T-cell (primary cell): ENCODE data around the gene LYPD4. TPM values are rescaled to one million over a fixed set of nuclear protein-coding genes. Genes with fewer than 3 reads are reported as not detected.

Experiments
- ATAC-seq, 4 experiments: fragments of 200-7000 bp in 3 of 4; fragments of 150-1000 bp in 1 of 4; cut with Tn5 transposase; replicated peaks in 1 of 4; 1 replicate in 3 of 4; 2 replicates in 1 of 4; pipeline ENCODE4 v1.10.0; 2021; ENCODE audit warnings: moderate library complexity in 3 of 4, mild to moderate bottlenecking in 2 of 4, moderate number of reproducible peaks in 1 of 4
- CTCF ChIA-PET, 2 donors: fragments of 300-600 bp; sonication (Branson Sonifier 250); formaldehyde crosslinking; loops; one replicate each; lab custom pipeline; 2022; ENCODE audit warnings: antibody characterized with exemption in 2 of 2; lab: Charles Lee
- POLR2A ChIA-PET, 2 donors: fragments of 300-600 bp; sonication (Branson Sonifier 250); formaldehyde crosslinking; loops; one replicate each; lab custom pipeline; 2022; ENCODE audit warnings: antibody characterized with exemption in 2 of 2; lab: Charles Lee
- DNase-seq, 35 experiments: peaks; one replicate each; pipeline versions ENCODE4 v3.0.0 to v3.0.0-alpha.2; 2013 to 2023
- H3K27ac ChIP-seq: one replicate; pipeline ENCODE4 v1.5.1; 2013; ENCODE audit warnings: low read length
- H3K27me3 ChIP-seq, 2 experiments: replicated peaks in 1 of 2; 1 replicate in 1 of 2; 2 replicates in 1 of 2; pipeline versions ENCODE4 v1.6.1 to v1.7.0; 2013; ENCODE audit warnings: low read length in 1 of 2, mixed read lengths in 1 of 2; ENCODE audit not compliant: control insufficient read depth in 2 of 2, insufficient read depth in 2 of 2; ENCODE audit errors: extremely low read depth in 1 of 2
- H3K36me3 ChIP-seq, 2 donors: 1 replicate in 1 of 2; 2 replicates in 1 of 2; pipeline versions ENCODE4 v1.6.1 to v1.7.0; 2013; ENCODE audit warnings: low read length in 1 of 2; ENCODE audit not compliant: control insufficient read depth in 2 of 2, insufficient read depth in 1 of 2; ENCODE audit errors: extremely low read depth in 1 of 2
- H3K4me1 ChIP-seq, 2 experiments: 1 replicate in 1 of 2; 2 replicates in 1 of 2; pipeline versions ENCODE4 v1.6.1 to v1.7.0; 2013; ENCODE audit warnings: low read length in 2 of 2, mixed read lengths in 1 of 2; ENCODE audit not compliant: insufficient read depth in 2 of 2, control insufficient read depth in 1 of 2; ENCODE audit errors: extremely low read depth in 1 of 2
- H3K4me3 ChIP-seq, 2 donors: 1 replicate in 1 of 2; 2 replicates in 1 of 2; pipeline versions ENCODE4 v1.5.1 to v1.7.0; 2013; ENCODE audit warnings: mild to moderate bottlenecking in 2 of 2, low read length in 1 of 2, moderate library complexity in 1 of 2; ENCODE audit not compliant: control insufficient read depth in 1 of 2; ENCODE audit errors: extremely low read depth in 1 of 2
- H3K9me3 ChIP-seq: 2 replicates; pipeline ENCODE4 v1.7.0; 2013
- H3K27ac Mint-ChIP-seq, 2 donors: one replicate each; pipeline ENCODE4 v1.8.0; 2020 to 2021; ENCODE audit warnings: mild to moderate bottlenecking in 2 of 2, mixed read lengths in 2 of 2
- H3K27me3 Mint-ChIP-seq, 2 donors: one replicate each; pipeline ENCODE4 v1.8.0; 2021 to 2022; ENCODE audit warnings: mixed read lengths in 2 of 2
- H3K36me3 Mint-ChIP-seq: one replicate; pipeline ENCODE4 v1.8.0; 2021; ENCODE audit warnings: mixed read lengths
- H3K4me1 Mint-ChIP-seq, 3 donors: one replicate each; pipeline ENCODE4 v1.8.0; 2020 to 2022; ENCODE audit warnings: mixed read lengths in 3 of 3, mild to moderate bottlenecking in 1 of 3
- H3K4me3 Mint-ChIP-seq, 3 donors: one replicate each; pipeline ENCODE4 v1.8.0; 2020 to 2022; ENCODE audit warnings: mild to moderate bottlenecking in 3 of 3, mixed read lengths in 3 of 3, moderate library complexity in 3 of 3
- H3K9me3 Mint-ChIP-seq, 3 donors: one replicate each; pipeline ENCODE4 v1.8.0; 2020 to 2022; ENCODE audit warnings: mixed read lengths in 3 of 3
- WGBS: methylation state at CpG from one replicate; pipeline ENCODE4 v1.1.5; 2013; ENCODE audit warnings: missing lambda C conversion rate; ENCODE audit not compliant: insufficient coverage; 5-methylcytosine and 5-hydroxymethylcytosine counted together
- total RNA-seq, 35 experiments: library from RNA in 6 of 35; stranded (reverse) in 6 of 35; fragments of 120-200 nt in 1 of 35; gene quantifications; one replicate each; pipeline versions ENCODE4 v1.2.1 to v1.2.4 and lab custom pipeline; 2013 to 2026

LYPD4 gene
- total RNA-seq, 5 donors from 2014 or later (not counting 1 experiment from before 2014, with no cell fraction given): not detected

GRCh38 chr19:41811981-41812380 lies 32.5 kb downstream of the LYPD4 start:
- no peaks in the 10 kb centered on the region for H3K4me1 ChIP-seq
- WGBS: 60% methylated on average over 1 of the region's 3 CpGs
- H3K36me3 Mint-ChIP-seq: no peaks in the 10 kb centered on the region
- DNase-seq (no peak), ATAC-seq (no peak)
- H3K4me1 Mint-ChIP-seq: peaks cover 0 to 11% (median 10%) of the 10 kb centered on the region in 3 donors
- H3K36me3 ChIP-seq: no peaks in the 10 kb centered on the region
- no peak overlapping the region for H3K4me3 Mint-ChIP-seq
- H3K9me3 ChIP-seq: no peaks in the 10 kb centered on the region
- peaks cover 19 to 22% of the 10 kb centered on the region in 2 donors for H3K27me3 Mint-ChIP-seq
- ChIA-PET CTCF (no interaction called here), POLR2A (no interaction called here)
- H3K27ac Mint-ChIP-seq: no peak overlapping the region
- no peaks in the 10 kb centered on the region for H3K9me3 Mint-ChIP-seq
- H3K27me3 ChIP-seq: peaks cover 0 to 39% of the 10 kb centered on the region in 2 experiments
- no peak overlapping the region for H3K4me3 ChIP-seq
- H3K27ac ChIP-seq: no peak overlapping the region

GRCh38 chr19:41811036-41811435 lies 33.4 kb downstream of the LYPD4 start:
- 57% methylated on average over 2 of the region's 3 CpGs for WGBS
- Histone ChIP-seq H3K36me3 (no peaks in the 10 kb centered on the region), H3K27me3 (peaks cover 0 to 43% of the 10 kb centered on the region in 2 experiments), H3K9me3 (no peaks in the 10 kb centered on the region), H3K27ac (no peak overlapping the region), H3K4me3 (no peak overlapping the region), H3K4me1 (no peaks in the 10 kb centered on the region)
- Mint-ChIP-seq H3K4me3 (no peak overlapping the region), H3K27ac (no peak overlapping the region), H3K9me3 (no peaks in the 10 kb centered on the region), H3K36me3 (no peaks in the 10 kb centered on the region), H3K27me3 (peaks cover 19 to 28% of the 10 kb centered on the region in 2 donors), H3K4me1 (peaks cover 0 to 11% (median 10%) of the 10 kb centered on the region in 3 donors)
- DNase-seq (peak in 2 of 35 experiments; percentile 4 to 23), ATAC-seq (no peak)
- ChIA-PET POLR2A (interaction anchor here in 1 of 2 donors (0.6 kb wide), 1 partner anchor 494 kb away, joined by 8 read pairs; no protein-coding TSS in a partner anchor), CTCF (no interaction called here)

GRCh38 chr19:41810301-41810700 lies 34.2 kb downstream of the LYPD4 start:
- H3K27me3 ChIP-seq: peaks cover 0 to 43% of the 10 kb centered on the region in 2 experiments
- no peak overlapping the region for H3K27ac ChIP-seq
- no peak overlapping the region for H3K4me3 Mint-ChIP-seq
- CTCF ChIA-PET: no interaction called here
- H3K27ac Mint-ChIP-seq: no peak overlapping the region
- POLR2A ChIA-PET: no interaction called here
- no peaks in the 10 kb centered on the region for H3K36me3 ChIP-seq
- H3K27me3 Mint-ChIP-seq: peaks cover 26 to 33% of the 10 kb centered on the region in 2 donors
- DNase-seq (no peak), ATAC-seq (no peak)
- H3K4me1 ChIP-seq: no peaks in the 10 kb centered on the region
- peaks cover 0 to 14% (median 7%) of the 10 kb centered on the region in 3 donors for H3K4me1 Mint-ChIP-seq
- no peaks in the 10 kb centered on the region for H3K9me3 ChIP-seq
- no peaks in the 10 kb centered on the region for H3K9me3 Mint-ChIP-seq
- H3K4me3 ChIP-seq: no peak overlapping the region
- no peaks in the 10 kb centered on the region for H3K36me3 Mint-ChIP-seq
- 47% methylated on average over 2 of the region's 4 CpGs for WGBS

DNA sequence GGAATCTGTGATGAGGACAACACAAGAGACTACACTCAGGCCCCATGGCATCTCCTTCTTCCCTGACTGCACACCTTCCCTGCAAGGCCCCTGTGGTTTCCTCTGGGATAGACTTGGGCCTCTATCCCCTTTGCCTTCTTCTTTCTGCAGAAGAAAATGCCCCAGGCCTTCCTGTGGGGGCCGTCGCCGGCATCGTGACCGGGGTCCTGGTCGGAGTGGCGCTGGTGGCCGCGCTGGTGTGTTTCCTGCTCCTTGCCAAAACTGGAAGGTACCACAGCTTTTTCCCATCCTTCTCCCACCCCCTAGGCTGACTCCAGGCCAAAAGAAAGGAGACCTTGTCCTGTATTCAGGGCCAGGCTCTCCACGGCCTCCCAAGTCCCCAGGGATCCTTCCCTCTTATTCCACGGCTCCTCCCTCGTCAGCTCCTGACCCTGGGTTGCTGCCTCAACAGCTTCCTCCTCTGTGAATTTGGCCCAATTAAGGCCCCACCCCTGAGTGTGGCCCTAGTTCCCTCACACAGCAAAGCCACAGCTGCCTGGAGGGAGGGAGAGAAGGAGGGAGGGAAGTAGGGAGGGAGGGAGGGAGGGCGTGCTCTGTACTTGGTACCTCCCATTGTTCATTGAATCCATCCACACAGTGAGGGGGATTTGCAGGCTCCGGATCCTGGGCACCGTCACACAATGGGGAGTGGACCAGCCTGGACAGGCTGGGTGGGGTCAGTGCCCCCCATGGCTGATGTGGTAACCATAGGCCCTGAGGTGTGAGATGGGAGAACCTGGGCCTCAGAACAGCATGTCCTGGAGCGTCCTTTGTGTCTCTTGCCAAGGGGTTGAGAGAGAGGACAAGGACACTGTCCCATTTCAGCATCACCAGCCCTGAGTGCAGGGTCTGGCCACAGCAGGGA lies 35.6 kb downstream of the LYPD4 start:
- DNase-seq (peak in 1 of 35 experiments; percentile 19), ATAC-seq (no peak)
- no peak overlapping the region for H3K4me3 ChIP-seq
- no peaks in the 10 kb centered on the region for H3K9me3 ChIP-seq
- no peaks in the 10 kb centered on the region for H3K36me3 ChIP-seq
- H3K36me3 Mint-ChIP-seq: no peaks in the 10 kb centered on the region
- ChIA-PET CTCF (no interaction called here), POLR2A (no interaction called here)
- no peak overlapping the region for H3K27ac Mint-ChIP-seq
- no peak overlapping the region for H3K27ac ChIP-seq
- no peaks in the 10 kb centered on the region for H3K9me3 Mint-ChIP-seq
- H3K27me3 ChIP-seq: peaks cover 0 to 43% of the 10 kb centered on the region in 2 experiments
- no peak overlapping the region for H3K4me3 Mint-ChIP-seq
- peaks cover 26 to 33% of the 10 kb centered on the region in 2 donors for H3K27me3 Mint-ChIP-seq
- 75% methylated on average over 11 of the region's 16 CpGs for WGBS
- peaks cover 0 to 17% (median 0%) of the 10 kb centered on the region in 3 donors for H3K4me1 Mint-ChIP-seq
- no peaks in the 10 kb centered on the region for H3K4me1 ChIP-seq

DNA sequence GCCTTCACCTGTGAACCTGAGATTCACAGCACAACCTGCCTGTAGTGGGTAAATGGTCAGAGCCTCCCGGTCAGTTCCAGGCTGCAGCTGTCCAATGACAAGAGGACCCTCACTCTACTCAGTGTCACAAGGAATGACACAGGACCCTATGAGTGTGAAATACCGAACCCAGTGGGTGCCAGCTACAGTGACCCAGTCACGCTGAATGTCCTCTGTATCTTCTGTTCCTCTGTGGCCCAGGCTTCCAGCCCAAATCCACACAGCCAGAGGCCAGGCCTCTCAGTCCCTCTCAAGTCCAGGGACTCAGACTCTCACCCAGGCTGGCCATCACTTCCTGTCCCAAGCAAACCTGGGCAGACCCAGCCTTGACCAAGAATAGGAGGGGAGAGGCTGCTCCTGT lies 37.3 kb downstream of the LYPD4 start:
- no peaks in the 10 kb centered on the region for H3K9me3 ChIP-seq
- peaks cover 0 to 40% of the 10 kb centered on the region in 2 experiments for H3K27me3 ChIP-seq
- CTCF ChIA-PET: no interaction called here
- 80% methylated on average over 3 of the region's 3 CpGs for WGBS
- H3K27ac ChIP-seq: no peak overlapping the region
- Mint-ChIP-seq H3K4me1 (peaks cover 0 to 28% (median 5%) of the 10 kb centered on the region in 3 donors), H3K27ac (no peak overlapping the region), H3K4me3 (no peak overlapping the region), H3K36me3 (no peaks in the 10 kb centered on the region), H3K27me3 (peaks cover 22 to 33% of the 10 kb centered on the region in 2 donors), H3K9me3 (no peaks in the 10 kb centered on the region)
- POLR2A ChIA-PET: interaction anchor here in 1 of 2 donors (0.5 kb wide), 1 partner anchor 19 kb away, joined by 5 read pairs; no protein-coding TSS in a partner anchor
- ATAC-seq (no peak), DNase-seq (no peak)
- no peaks in the 10 kb centered on the region for H3K36me3 ChIP-seq
- H3K4me1 ChIP-seq: no peaks in the 10 kb centered on the region
- H3K4me3 ChIP-seq: no peak overlapping the region

GRCh38 chr19:41804336-41804735 lies 40.1 kb downstream of the LYPD4 start:
- POLR2A ChIA-PET: no interaction called here
- no peak for DNase-seq
- H3K4me3 ChIP-seq: no peak overlapping the region
- CTCF ChIA-PET: interaction anchor here in 1 of 2 donors (0.5 kb wide), 1 partner anchor 1600 kb away, joined by 3 read pairs; no protein-coding TSS in a partner anchor
- ATAC-seq: peak in 1 of 4 experiments; percentile 50
- peaks cover 14 to 24% of the 10 kb centered on the region in 2 donors for H3K27me3 Mint-ChIP-seq
- no peaks in the 10 kb centered on the region for H3K9me3 Mint-ChIP-seq
- H3K27ac Mint-ChIP-seq: peak overlapping the region in 1 of 2 donors; percentile 89
- no peak overlapping the region for H3K4me3 Mint-ChIP-seq
- no peaks in the 10 kb centered on the region for H3K36me3 ChIP-seq
- H3K27me3 ChIP-seq: peaks cover 0 to 17% of the 10 kb centered on the region in 2 experiments
- no peak overlapping the region for H3K27ac ChIP-seq
- no CpG with 5 or more reads among the region's 3 CpGs for WGBS
- no peaks in the 10 kb centered on the region for H3K9me3 ChIP-seq
- H3K4me1 Mint-ChIP-seq: peaks cover 0 to 32% (median 9%) of the 10 kb centered on the region in 3 donors
- H3K4me1 ChIP-seq: no peaks in the 10 kb centered on the region
- no peaks in the 10 kb centered on the region for H3K36me3 Mint-ChIP-seq
